GM23248 (cell line): ENCODE results near the gene PCDHGB3. TPM values are rescaled to one million over a fixed set of nuclear protein-coding genes. Genes with fewer than 3 reads are reported as not detected.
"Not testable (repeated sequence)": the region's sequence is repeated elsewhere in the genome, so short reads cannot be mapped to it uniquely, and the experiment has no call there.

Experiments
- DNase-seq: peaks from one replicate; pipeline ENCODE4 v3.0.0-alpha.2; 2015
- H2AFZ ChIP-seq: fragments of 200-600 bp; sonication (generic); 2 replicates; pipeline ENCODE4 v1.6.1; 2016; ENCODE audit warnings: antibody characterized with exemption
- H3F3A ChIP-seq: fragments of 200-600 bp; sonication (generic); 2 replicates; pipeline ENCODE4 v1.6.1; 2016; ENCODE audit warnings: mild to moderate bottlenecking, antibody characterized with exemption, mixed run types; ENCODE audit not compliant: insufficient read depth
- H3K27ac ChIP-seq: fragments of 200-600 bp; sonication (generic); 2 replicates; pipeline ENCODE4 v1.5.1; 2016; ENCODE audit warnings: mild to moderate bottlenecking
- H3K27me3 ChIP-seq: fragments of 200-600 bp; sonication (generic); replicated peaks from 2 replicates; pipeline ENCODE4 v1.6.1; 2016; ENCODE audit warnings: mild to moderate bottlenecking; ENCODE audit not compliant: insufficient read depth
- H3K36me3 ChIP-seq: fragments of 200-600 bp; sonication (generic); 2 replicates; pipeline ENCODE4 v1.6.1; 2016; ENCODE audit warnings: low read depth, mild to moderate bottlenecking
- H3K4me1 ChIP-seq: fragments of 200-600 bp; sonication (generic); 2 replicates; pipeline ENCODE4 v1.6.1; 2016; ENCODE audit warnings: mild to moderate bottlenecking; ENCODE audit not compliant: insufficient read depth
- H3K4me2 ChIP-seq: fragments of 200-600 bp; sonication (generic); one replicate; pipeline ENCODE4 v1.6.1; 2016; ENCODE audit warnings: mild to moderate bottlenecking; ENCODE audit not compliant: unreplicated experiment
- H3K4me3 ChIP-seq: fragments of 200-600 bp; sonication (generic); 2 replicates; pipeline ENCODE4 v1.5.1; 2016; ENCODE audit warnings: mild to moderate bottlenecking
- H3K79me2 ChIP-seq: fragments of 200-600 bp; sonication (generic); 2 replicates; pipeline ENCODE4 v1.6.1; 2016; ENCODE audit warnings: mild to moderate bottlenecking; ENCODE audit not compliant: insufficient read depth
- H3K9ac ChIP-seq: fragments of 200-600 bp; sonication (generic); 2 replicates; pipeline ENCODE4 v1.6.1; 2016; ENCODE audit warnings: mild to moderate bottlenecking
- H3K9me2 ChIP-seq: fragments of 200-600 bp; sonication (generic); 2 replicates; pipeline ENCODE4 v1.6.1; 2016; ENCODE audit warnings: mixed run types, mild to moderate bottlenecking, moderate library complexity; ENCODE audit not compliant: insufficient read depth
- H3K9me3 ChIP-seq: fragments of 200-600 bp; sonication (generic); one replicate; pipeline ENCODE4 v1.6.1; 2017; ENCODE audit warnings: low read depth
- H4K20me1 ChIP-seq: fragments of 200-600 bp; sonication (generic); 2 replicates; pipeline ENCODE4 v1.6.0; 2016; ENCODE audit not compliant: insufficient read depth
- EZH2 ChIP-seq: fragments of 200-600 bp; sonication (generic); IDR thresholded peaks from 2 replicates; pipeline ENCODE4 v1.6.1; 2018; ENCODE audit warnings: antibody characterized with exemption, mild to moderate bottlenecking; ENCODE audit not compliant: insufficient read depth, poor library complexity, severe bottlenecking
- EZH2phosphoT487 ChIP-seq: fragments of 200-600 bp; sonication (generic); IDR thresholded peaks from 2 replicates; pipeline ENCODE4 v1.6.1; 2018; ENCODE audit warnings: antibody characterized with exemption, moderate library complexity, mild to moderate bottlenecking, low read depth; ENCODE audit not compliant: insufficient read depth
- WGBS, 2 experiments: methylation state at CpG; one replicate each; pipeline ENCODE4 v1.1.6; 2015 to 2017; ENCODE audit warnings: low lambda C conversion rate in 2 of 2, low coverage in 1 of 2; ENCODE audit errors: missing lambda C conversion rate in 2 of 2; 5-methylcytosine and 5-hydroxymethylcytosine counted together
- in situ Hi-C: fragments of 300-500 bp; cut with MboI; formaldehyde crosslinking; loops from 2 replicates; pipeline ENCODE4 v1.15.0; 2020
- polyA plus RNA-seq: library from polyadenylated mRNA; unstranded; fragments of >200 nt; fragmentation: Nextera tagmentation; extraction: Ambion mirVana; gene quantifications from 2 replicates; pipeline ENCODE4 v1.2.1, GENCODE V29; 2016
- total RNA-seq: library from RNA; depleted of rRNA; stranded (reverse); fragments of >200 nt; shearing (Covaris generic); gene quantifications from 2 replicates; pipeline ENCODE4 v1.2.3, GENCODE V29; 2014

Gene PCDHGB3
- total and polyA plus RNA-seq, 2 experiments from 2014 or later, result 0.95 to 4.0 TPM

GRCh38 chr5:141383345-141383744 lies 13.3 kb downstream of the PCDHGB3 start:
- no peak for DNase-seq
- Histone ChIP-seq H3K36me3 (no peaks in the 10 kb centered on the region), H3K9me2 (no peaks in the 10 kb centered on the region), H2AFZ (no peak overlapping the region), H3K27ac (no peak overlapping the region), H4K20me1 (no peaks in the 10 kb centered on the region), H3K4me2 (no peak overlapping the region), H3K9me3 (no peaks in the 10 kb centered on the region), H3F3A (no peaks in the 10 kb centered on the region), H3K4me3 (no peak overlapping the region), H3K9ac (no peak overlapping the region), H3K4me1 (no peaks in the 10 kb centered on the region), H3K79me2 (no peaks in the 10 kb centered on the region), H3K27me3 (no peaks in the 10 kb centered on the region)
- in situ Hi-C loops, result no loop called here
- TF ChIP-seq EZH2, result no peak
- no peak for TF ChIP-seq EZH2phosphoT487
- 41 to 42% methylated on average over 18 to 21 of the region's 21 CpGs for WGBS, 2 experiments

GRCh38 chr5:141384471-141385267 lies 14.6 kb downstream of the PCDHGB3 start:
- Histone ChIP-seq H3K4me1 (no peaks in the 10 kb centered on the region), H3K27me3 (no peaks in the 10 kb centered on the region), H3K9ac (no peak overlapping the region), H3K36me3 (no peaks in the 10 kb centered on the region), H3K4me2 (no peak overlapping the region), H2AFZ (no peak overlapping the region), H4K20me1 (no peaks in the 10 kb centered on the region), H3K4me3 (no peak overlapping the region), H3K9me3 (no peaks in the 10 kb centered on the region), H3K9me2 (no peaks in the 10 kb centered on the region), H3K79me2 (no peaks in the 10 kb centered on the region), H3F3A (no peaks in the 10 kb centered on the region), H3K27ac (no peak overlapping the region)
- DNase-seq, result no peak
- in situ Hi-C loops, result no loop called here
- 36 to 38% methylated on average over 42 to 43 of the region's 43 CpGs for WGBS, 2 experiments
- TF ChIP-seq EZH2 (no peak), EZH2phosphoT487 (no peak)

GRCh38 chr5:141387557-141388311 lies 17.7 kb downstream of the PCDHGB3 start, which contains the start of gene PCDHGB4:
Gene PCDHGB4 (plus strand): TSS chr5:141387698. CDS start chr5:141387885, 187 bp downstream.
- H3K9ac ChIP-seq, H3K9me3 ChIP-seq, H3K79me2 ChIP-seq, H3F3A ChIP-seq, H3K36me3 ChIP-seq, H3K9me2 ChIP-seq, H3K4me1 ChIP-seq, H3K4me2 ChIP-seq, in situ Hi-C loops, H3K27me3 ChIP-seq, H4K20me1 ChIP-seq, H3K27ac ChIP-seq: not testable (repeated sequence)
- 13 to 19% methylated on average over 21 to 23 of the region's 40 CpGs for WGBS, 2 experiments
- DNase-seq, result peak; percentile 61
- Histone ChIP-seq H3K4me3 (peak within 1 kb of the TSS; percentile 66), H2AFZ (peak within 1 kb of the TSS; percentile 62; the same call in 1 of the 2 replicates)

- Histone ChIP-seq H3K27ac (no peak overlapping the region), H4K20me1 (no peaks in the 10 kb centered on the region), H2AFZ (no peak overlapping the region), H3K36me3 (no peaks in the 10 kb centered on the region), H3K9me2 (no peaks in the 10 kb centered on the region), H3K4me1 (no peaks in the 10 kb centered on the region), H3K79me2 (no peaks in the 10 kb centered on the region), H3K4me2 (no peak overlapping the region), H3K27me3 (no peaks in the 10 kb centered on the region), H3F3A (no peaks in the 10 kb centered on the region), H3K9ac (no peak overlapping the region), H3K4me3 (no peak overlapping the region), H3K9me3 (no peaks in the 10 kb centered on the region)
- TF ChIP-seq EZH2phosphoT487, result no peak
- DNase-seq, result no peak
- in situ Hi-C loops, result no loop called here
- WGBS, 2 experiments, result 47% methylated on average over 10 of the region's 10 CpGs
Measured at GRCh38 chr5:141388661-141389060, 18.6 kb downstream of the PCDHGB3 start.
